ENCODE data around the gene UNC13D.
"Not testable (repeated sequence)": the region's sequence is repeated elsewhere in the genome, so short reads cannot be mapped to it uniquely, and the experiment has no call there.

The UNC13D gene

DNA sequence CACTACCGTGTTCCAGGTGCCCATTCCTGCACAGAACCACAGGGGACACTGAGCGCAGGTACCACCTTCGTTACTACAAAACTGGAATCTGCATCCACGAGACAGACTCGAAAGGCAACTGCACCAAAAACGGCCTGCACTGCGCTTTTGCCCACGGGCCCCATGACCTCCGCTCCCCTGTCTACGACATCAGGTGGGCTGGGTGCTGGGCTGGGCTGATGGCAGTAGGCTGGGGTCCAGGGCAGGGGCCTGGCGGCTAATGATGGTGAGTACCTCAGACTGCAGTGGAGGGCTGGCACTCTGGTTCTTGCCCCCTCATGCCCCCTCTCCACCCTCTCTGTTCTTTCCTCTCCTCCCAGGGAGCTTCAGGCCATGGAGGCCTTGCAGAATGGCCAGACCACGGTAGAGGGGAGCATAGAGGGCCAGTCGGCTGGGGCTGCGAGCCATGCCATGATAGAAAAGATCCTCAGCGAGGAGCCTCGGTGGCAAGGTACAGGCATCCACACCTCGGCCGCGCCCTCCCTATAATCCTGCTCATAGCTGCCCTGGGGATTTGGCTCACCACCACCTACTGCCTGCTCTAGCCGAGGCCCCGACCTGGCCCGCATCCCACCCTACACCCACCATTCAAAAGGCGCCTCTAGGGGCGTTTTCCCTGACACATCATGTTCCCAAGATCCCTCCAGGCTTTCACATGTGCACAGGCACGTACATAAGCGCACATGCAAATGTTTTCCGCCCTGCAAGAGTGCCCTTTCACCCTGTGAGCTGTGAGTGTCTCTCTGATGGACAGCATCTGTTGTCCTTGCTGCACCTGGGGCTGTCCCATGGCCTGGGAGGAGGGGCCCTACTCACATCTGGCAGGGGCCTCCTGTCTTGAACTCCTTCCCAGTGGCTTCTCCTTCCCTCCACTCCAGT is 31.8 kb downstream of the UNC13D start:
- Mint-ChIP-seq H3K27ac (no peak overlapping the region), H3K4me3 (no peak overlapping the region), H3K9me3 (no peaks in the 10 kb centered on the region), H3K36me3 (no peaks in the 10 kb centered on the region), H3K27me3 (no peaks in the 10 kb centered on the region), H3K4me1 (peaks cover 3% of the 10 kb centered on the region)

DNA sequence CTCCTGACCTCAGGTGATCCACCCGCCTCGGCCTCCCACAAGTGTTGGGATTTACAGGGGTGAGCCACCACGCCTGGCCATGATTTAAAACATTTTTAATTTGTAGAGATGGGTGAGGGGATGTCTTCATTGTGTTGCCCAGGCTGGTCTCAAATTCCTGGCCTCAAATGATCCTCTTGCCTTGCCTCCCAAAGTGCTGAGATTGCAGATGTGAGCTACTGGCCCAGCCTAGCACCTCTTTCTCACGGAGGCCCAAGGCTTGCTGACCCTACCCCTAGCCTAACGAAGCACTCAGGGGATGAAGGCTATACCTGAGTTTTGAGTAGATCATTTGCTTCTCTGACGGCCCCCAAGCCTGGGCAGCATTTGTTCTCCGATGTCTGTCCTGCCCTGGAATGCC is 33.0 kb downstream of the UNC13D start:
- Mint-ChIP-seq H3K36me3 (no peaks in the 10 kb centered on the region), H3K27me3 (no peaks in the 10 kb centered on the region)

GRCh38 chr17:75810756-75811155 is 33.4 kb downstream of the UNC13D start:
- not testable (repeated sequence) for H3K9me3 Mint-ChIP-seq, H3K27ac Mint-ChIP-seq, H3K27me3 Mint-ChIP-seq, H3K36me3 Mint-ChIP-seq, H3K4me3 Mint-ChIP-seq, H3K4me1 Mint-ChIP-seq

More for the DNA sequence above, 33.0 kb downstream of the UNC13D start:
- no peaks in the 10 kb centered on the region for H3K9me3 Mint-ChIP-seq
- peaks cover 3% of the 10 kb centered on the region for H3K4me1 Mint-ChIP-seq
- no peak overlapping the region for H3K4me3 Mint-ChIP-seq
- H3K27ac Mint-ChIP-seq, result no peak overlapping the region

DNA sequence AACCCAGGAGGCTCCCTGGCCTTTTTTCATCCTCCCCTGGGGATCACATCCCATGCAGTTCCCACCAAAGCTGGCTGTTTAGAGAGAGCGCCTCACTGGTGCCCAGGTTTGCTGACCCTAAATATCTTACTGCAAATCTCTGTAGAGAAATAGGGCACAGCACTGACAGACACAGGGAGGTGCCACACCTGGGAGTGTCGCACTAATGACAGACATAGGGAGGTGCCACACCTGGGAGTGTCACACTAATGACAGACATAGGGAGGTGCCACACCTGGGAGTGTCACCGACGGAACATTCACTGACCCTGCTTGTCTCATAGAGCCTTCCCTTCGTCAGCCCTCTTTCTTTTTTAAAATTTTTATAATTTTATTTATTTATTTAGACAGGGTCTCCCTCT is 34.0 kb downstream of the UNC13D start:
- Mint-ChIP-seq H3K9me3 (no peaks in the 10 kb centered on the region), H3K36me3 (no peaks in the 10 kb centered on the region), H3K4me3 (no peak overlapping the region), H3K4me1 (peaks cover 3% of the 10 kb centered on the region), H3K27ac (no peak overlapping the region), H3K27me3 (no peaks in the 10 kb centered on the region)

- no peaks in the 10 kb centered on the region for H3K9me3 Mint-ChIP-seq
- H3K4me3 Mint-ChIP-seq, result no peak overlapping the region
- H3K4me1 Mint-ChIP-seq, result peaks cover 3% of the 10 kb centered on the region
- H3K27ac Mint-ChIP-seq, result no peak overlapping the region
- H3K27me3 Mint-ChIP-seq, result no peaks in the 10 kb centered on the region
- no peaks in the 10 kb centered on the region for H3K36me3 Mint-ChIP-seq
Observed at GRCh38 chr17:75809631-75810111, 34.5 kb downstream of the UNC13D start.

DNA sequence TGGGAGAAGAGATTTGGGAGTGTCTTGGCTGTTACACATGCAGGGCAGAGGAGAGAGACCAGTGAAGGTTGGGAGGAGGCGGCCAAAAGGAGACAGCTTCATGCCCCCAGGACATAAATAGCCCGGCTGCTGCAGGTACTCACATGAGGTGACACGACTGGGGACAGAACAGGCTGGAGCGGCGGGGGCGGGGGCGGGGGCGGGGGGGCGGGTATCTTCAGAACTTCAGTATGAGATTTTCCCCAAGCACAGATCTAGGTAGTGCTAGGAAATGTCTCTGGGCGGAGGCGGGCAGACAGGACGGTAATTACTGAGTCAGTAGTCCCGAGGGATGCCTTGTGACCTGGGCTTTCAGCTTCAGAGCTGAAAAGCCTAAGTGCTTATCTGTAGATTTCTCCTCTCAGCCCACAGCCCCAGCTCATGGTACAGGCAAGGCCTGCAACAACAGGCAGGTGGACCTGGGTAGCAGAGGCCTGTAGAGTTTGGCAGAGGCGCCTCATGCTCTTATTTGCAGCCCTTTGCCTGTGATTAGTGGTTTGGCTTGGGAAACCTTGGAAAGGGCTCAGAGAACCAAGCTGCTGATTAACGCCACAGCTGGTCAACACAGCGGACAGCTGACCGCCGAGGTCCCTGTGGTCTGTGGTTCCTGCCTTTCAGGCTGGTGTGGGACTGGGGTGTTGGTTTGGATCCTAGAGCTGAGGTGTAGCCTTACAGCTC is 35.1 kb downstream of the UNC13D start:
- H3K9me3 Mint-ChIP-seq, result no peaks in the 10 kb centered on the region
- H3K4me1 Mint-ChIP-seq, result peaks cover 3% of the 10 kb centered on the region
- no peaks in the 10 kb centered on the region for H3K27me3 Mint-ChIP-seq
- no peak overlapping the region for H3K4me3 Mint-ChIP-seq
- H3K36me3 Mint-ChIP-seq, result no peaks in the 10 kb centered on the region
- H3K27ac Mint-ChIP-seq, result no peak overlapping the region

- Mint-ChIP-seq H3K4me1 (peaks cover 8% of the 10 kb centered on the region), H3K27me3 (no peaks in the 10 kb centered on the region), H3K27ac (peak overlapping the region; percentile 68), H3K4me3 (no peak overlapping the region), H3K36me3 (no peaks in the 10 kb centered on the region), H3K9me3 (no peaks in the 10 kb centered on the region)
Observed at GRCh38 chr17:75808549-75808904, 35.7 kb downstream of the UNC13D start.

DNA sequence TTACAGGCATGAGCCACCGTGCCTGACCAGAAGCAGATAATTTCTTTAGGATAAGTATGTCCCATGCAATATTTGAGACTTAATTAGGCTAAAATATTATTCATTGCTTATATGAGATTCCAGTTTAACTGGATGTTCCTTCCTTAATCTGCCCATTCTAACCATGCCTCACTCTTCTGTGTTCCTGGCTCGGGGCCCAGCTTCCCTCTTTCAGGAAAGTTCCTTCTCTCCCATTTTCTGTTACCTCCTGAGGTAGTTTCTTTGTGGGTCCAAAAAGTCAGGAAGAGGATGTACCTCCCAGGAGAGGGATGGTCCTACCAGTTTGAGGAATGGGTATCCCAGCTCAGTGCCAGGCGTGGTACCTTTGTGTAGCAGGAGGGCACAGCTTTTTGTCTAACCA is 36.3 kb downstream of the UNC13D start:
- Mint-ChIP-seq H3K27me3 (no peaks in the 10 kb centered on the region), H3K4me3 (no peak overlapping the region), H3K9me3 (no peaks in the 10 kb centered on the region), H3K36me3 (no peaks in the 10 kb centered on the region), H3K4me1 (peaks cover 13% of the 10 kb centered on the region), H3K27ac (no peak overlapping the region)

DNA sequence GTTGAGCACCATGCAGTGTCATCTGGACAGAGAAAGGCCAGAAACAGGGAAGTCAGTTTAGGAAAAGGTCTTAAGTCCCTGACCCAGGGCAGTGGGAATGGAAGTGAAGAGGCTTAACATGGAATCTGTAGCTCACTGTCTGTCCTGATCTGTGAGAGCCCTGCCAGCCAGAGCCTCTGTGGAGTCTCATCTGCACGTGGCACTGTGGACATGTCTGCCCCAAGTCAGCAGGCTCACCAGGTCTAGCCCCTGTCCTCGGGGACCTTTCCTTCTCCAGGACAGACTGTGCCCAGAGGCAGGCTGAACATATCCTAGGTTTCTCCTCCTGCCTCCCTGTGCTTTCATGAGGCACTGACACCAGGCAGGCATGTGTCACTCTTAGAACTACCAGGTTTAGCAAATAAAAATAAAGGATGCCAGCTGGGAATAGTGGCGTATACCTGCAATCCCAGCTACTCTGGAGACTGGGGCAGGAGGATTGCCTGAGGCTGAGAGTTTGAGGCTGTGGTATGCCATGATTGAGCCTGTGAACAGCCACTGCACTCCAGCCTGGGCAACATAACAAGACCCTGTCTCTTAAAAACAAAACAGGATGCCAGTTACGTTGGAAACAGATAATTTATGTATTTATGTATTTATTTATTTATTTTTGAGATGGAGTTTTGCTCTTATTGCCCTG is 37.2 kb downstream of the UNC13D start:
- H3K4me3 Mint-ChIP-seq, result no peak overlapping the region
- peaks cover 13% of the 10 kb centered on the region for H3K4me1 Mint-ChIP-seq
- H3K36me3 Mint-ChIP-seq, result no peaks in the 10 kb centered on the region
- H3K9me3 Mint-ChIP-seq, result no peaks in the 10 kb centered on the region
- no peak overlapping the region for H3K27ac Mint-ChIP-seq
- no peaks in the 10 kb centered on the region for H3K27me3 Mint-ChIP-seq

DNA sequence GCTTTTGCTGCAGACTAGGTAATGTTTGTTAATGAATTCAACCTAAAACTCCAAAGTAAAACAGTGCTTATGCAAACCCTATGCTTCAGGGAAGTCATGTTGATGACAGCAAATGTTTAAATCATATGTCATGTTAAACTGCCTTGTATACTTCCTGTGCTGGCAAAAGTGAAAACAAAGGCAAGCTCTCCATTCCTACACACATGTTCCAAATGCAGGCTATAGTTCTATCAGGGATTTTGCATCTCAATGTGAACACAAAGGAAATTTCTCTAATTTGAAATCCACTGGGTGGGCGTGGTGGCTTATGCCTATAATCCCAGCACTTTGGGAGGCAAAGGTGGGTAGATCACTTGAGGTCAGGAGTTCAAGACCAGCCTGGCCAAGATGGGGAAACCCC is 40.3 kb downstream of the UNC13D start:
- H3K4me3 Mint-ChIP-seq, result no peak overlapping the region
- H3K27ac Mint-ChIP-seq, result no peak overlapping the region
- peaks cover 13% of the 10 kb centered on the region for H3K4me1 Mint-ChIP-seq
- H3K9me3 Mint-ChIP-seq, result no peaks in the 10 kb centered on the region
- H3K27me3 Mint-ChIP-seq, result no peaks in the 10 kb centered on the region
- no peaks in the 10 kb centered on the region for H3K36me3 Mint-ChIP-seq

- peaks cover 2% of the 10 kb centered on the region for H3K36me3 Mint-ChIP-seq
- no peak overlapping the region for H3K4me3 Mint-ChIP-seq
- H3K27me3 Mint-ChIP-seq, result no peaks in the 10 kb centered on the region
- no peaks in the 10 kb centered on the region for H3K9me3 Mint-ChIP-seq
- H3K4me1 Mint-ChIP-seq, result peaks cover 22% of the 10 kb centered on the region
- H3K27ac Mint-ChIP-seq, result peak overlapping the region; percentile 30
Observed at GRCh38 chr17:75799402-75799801, 44.8 kb downstream of the UNC13D start.

- H3K4me3 Mint-ChIP-seq, result no peak overlapping the region
- no peaks in the 10 kb centered on the region for H3K9me3 Mint-ChIP-seq
- H3K36me3 Mint-ChIP-seq, result peaks cover 3% of the 10 kb centered on the region
- peaks cover 32% of the 10 kb centered on the region for H3K4me1 Mint-ChIP-seq
- no peak overlapping the region for H3K27ac Mint-ChIP-seq
- no peaks in the 10 kb centered on the region for H3K27me3 Mint-ChIP-seq
Observed at GRCh38 chr17:75795820-75796607, 48.2 kb downstream of the UNC13D start.

DNA sequence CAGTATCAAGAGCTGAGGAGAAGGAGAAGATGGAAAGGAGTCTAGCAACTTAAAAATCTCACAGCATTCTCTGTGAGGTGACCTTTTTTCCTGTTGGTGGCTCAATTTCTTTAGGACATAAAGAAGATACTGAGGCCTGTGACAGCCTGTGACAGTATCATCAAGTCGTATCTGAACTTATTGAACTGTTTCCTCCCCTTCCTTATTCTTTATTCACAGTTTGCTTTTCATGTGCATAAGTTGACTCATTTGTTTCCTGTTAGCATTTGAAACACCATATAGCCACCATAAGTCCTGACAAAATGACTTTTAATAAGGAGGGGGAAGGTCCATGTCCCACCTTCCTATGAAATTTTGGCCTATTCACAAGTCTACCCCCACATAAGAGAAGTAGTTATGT is 50.7 kb downstream of the UNC13D start:
- peak overlapping the region; percentile 36 for H3K27ac Mint-ChIP-seq
- H3K36me3 Mint-ChIP-seq, result peaks cover 6% of the 10 kb centered on the region
- H3K9me3 Mint-ChIP-seq, result no peaks in the 10 kb centered on the region
- H3K4me1 Mint-ChIP-seq, result peaks cover 40% of the 10 kb centered on the region
- H3K27me3 Mint-ChIP-seq, result no peaks in the 10 kb centered on the region
- no peak overlapping the region for H3K4me3 Mint-ChIP-seq

- peaks cover 47% of the 10 kb centered on the region for H3K4me1 Mint-ChIP-seq
- H3K4me3 Mint-ChIP-seq, result no peak overlapping the region
- H3K36me3 Mint-ChIP-seq, result peaks cover 6% of the 10 kb centered on the region
- no peaks in the 10 kb centered on the region for H3K9me3 Mint-ChIP-seq
- H3K27me3 Mint-ChIP-seq, result no peaks in the 10 kb centered on the region
- H3K27ac Mint-ChIP-seq, result no peak overlapping the region
Observed at GRCh38 chr17:75791254-75791653, 53.0 kb downstream of the UNC13D start.
